Stimulated activated CD8-positive, alpha-beta memory T cell treated with anti-CD3 and anti-CD28 coated beads, Interleukin-15, amount 100 ng/mL, for 48 hours (primary cell): Measurements from ENCODE around the gene WDR87.

Experiments used
- DNase-seq, 2 donors: peaks; one replicate each; pipeline ENCODE4 v3.0.0-alpha.2; 2020; ENCODE audit warnings: low read depth in 2 of 2

The WDR87 gene

GRCh38 chr19:37905946-37906868 lies at the start of gene WDR87:
WDR87 (minus strand) TSS chr19:37906594; CDS start chr19:37898239, 8,355 bp downstream.
- DNase-seq: peak in 1 of 2 donors; percentile 13

- no peak for DNase-seq
Measured at GRCh38 chr19:37955986-37956385, 49.6 kb upstream of the WDR87 start.

- no peak for DNase-seq
Measured at GRCh38 chr19:37954421-37954874, 48.1 kb upstream of the WDR87 start.

GRCh38 chr19:37953918-37954303 lies 47.5 kb upstream of the WDR87 start:
- no peak for DNase-seq

- DNase-seq: no peak
Measured at GRCh38 chr19:37953171-37953917, 47.0 kb upstream of the WDR87 start.

GRCh38 chr19:37951816-37952210 lies 45.4 kb upstream of the WDR87 start:
- DNase-seq: no peak

GRCh38 chr19:37950471-37951175 lies 44.2 kb upstream of the WDR87 start:
- no peak for DNase-seq

GRCh38 chr19:37948362-37948761 lies 42.0 kb upstream of the WDR87 start:
- DNase-seq: no peak

GRCh38 chr19:37947778-37948177 lies 41.4 kb upstream of the WDR87 start:
- no peak for DNase-seq

- DNase-seq: no peak
Measured at GRCh38 chr19:37946132-37946531, 39.7 kb upstream of the WDR87 start.

GRCh38 chr19:37943480-37943879 lies 37.1 kb upstream of the WDR87 start:
- no peak for DNase-seq

GRCh38 chr19:37942516-37942902 lies 36.1 kb upstream of the WDR87 start:
- no peak for DNase-seq

- no peak for DNase-seq
Measured at GRCh38 chr19:37941782-37942515, 35.6 kb upstream of the WDR87 start.

GRCh38 chr19:37938353-37938752 lies 32.0 kb upstream of the WDR87 start:
- no peak for DNase-seq

- no peak for DNase-seq
Measured at GRCh38 chr19:37936886-37937285, 30.5 kb upstream of the WDR87 start.

GRCh38 chr19:37936166-37936565 lies 29.8 kb upstream of the WDR87 start:
- DNase-seq: no peak

GRCh38 chr19:37935341-37935740 lies 28.9 kb upstream of the WDR87 start:
- DNase-seq: no peak

GRCh38 chr19:37933937-37934358 lies 27.6 kb upstream of the WDR87 start:
- DNase-seq: no peak

- DNase-seq: no peak
Measured at GRCh38 chr19:37932985-37933936, 26.9 kb upstream of the WDR87 start.
